NCI-H2196 treated with DMSO at 0.1 percent for 48 hours (cell line): ENCODE data around the gene FICD.

Source experiments
- DNase-seq: peaks from one replicate; lab custom pipeline; 2025; ENCODE audit not compliant: unreplicated experiment; lab: John Stamatoyannopoulos, UW

The FICD gene

GRCh38 chr12:108565146-108565545, 50.1 kb downstream of the FICD start:
- DNase-seq = no peak

GRCh38 chr12:108565976-108566375, 50.9 kb downstream of the FICD start:
- DNase-seq = peak; percentile 87

GRCh38 chr12:108566452-108566851, 51.4 kb downstream of the FICD start:
- DNase-seq = no peak

GRCh38 chr12:108567406-108568337, 52.6 kb downstream of the FICD start:
- DNase-seq = peak; percentile 27

GRCh38 chr12:108568338-108569154, 53.5 kb downstream of the FICD start:
- peak; percentile 38 for DNase-seq
